ENCODE measurements around the gene CACNA1I.

DNA sequence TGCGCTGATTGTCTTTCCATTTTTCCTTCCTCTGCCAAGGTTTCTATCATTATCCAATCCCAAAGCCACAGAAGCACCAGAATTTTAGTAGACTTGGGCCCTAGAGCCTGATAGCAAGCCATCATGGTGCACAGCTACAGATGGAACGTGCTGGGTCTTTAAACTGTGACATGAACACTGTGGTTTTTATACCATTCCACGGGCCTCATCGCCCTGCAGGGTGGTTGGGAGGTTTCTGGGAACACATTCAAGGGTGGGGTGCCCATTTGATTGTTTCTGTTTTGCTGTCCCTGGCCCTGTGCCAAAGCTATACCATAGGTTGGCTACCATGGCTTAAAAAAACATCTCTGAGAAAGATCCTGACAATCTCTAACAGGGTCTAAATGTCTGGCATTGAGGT is 151.9 kb downstream of the CACNA1I start:
- TF ChIP-seq POLR2AphosphoS5 (IDR thresholded peaks at IDR 0.05; ENCODE audit: borderline replicate concordance, low read depth, low read length) (no peak), EZH2 (IDR thresholded peaks at IDR 0.05) (no peak)

Measured in SK-N-MC (cell line).